Motor neuron (in vitro differentiated cells): ENCODE data around the gene CELF3. TPM values are rescaled to one million over a fixed set of nuclear protein-coding genes. Genes with fewer than 3 reads are reported as not detected.
"Not testable (repeated sequence)": the region's sequence is repeated elsewhere in the genome, so short reads cannot be mapped to it uniquely, and the experiment has no call there.

Experiments
- ATAC-seq, 8 experiments: fragments of 200-7000 bp; cut with Tn5 transposase; replicated peaks in 6 of 8; 2 replicates each; pipeline ENCODE4 v1.8.0; 2021; ENCODE audit warnings: mild to moderate bottlenecking in 8 of 8, moderate library complexity in 8 of 8
- H3K27ac ChIP-seq, 2 donors: fragments of 250-450 bp; sonication (Bioruptor Pico); 2 replicates each; pipeline ENCODE4 v1.9.0; 2021; ENCODE audit warnings: antibody characterized with exemption in 2 of 2, mild to moderate bottlenecking in 2 of 2, moderate library complexity in 1 of 2
- H3K4me1 ChIP-seq, 2 donors: fragments of 250-450 bp; sonication (Bioruptor Pico); replicated peaks in 1 of 2; 2 replicates each; pipeline ENCODE4 v1.6.1; 2021; ENCODE audit warnings: antibody characterized with exemption in 2 of 2, mild to moderate bottlenecking in 2 of 2, moderate library complexity in 1 of 2
- H3K4me3 ChIP-seq, 5 donors: fragments of 250-450 bp; sonication (Bioruptor Pico); 2 replicates each; pipeline ENCODE4 v1.9.0; 2021; ENCODE audit warnings: antibody characterized with exemption in 5 of 5, mild to moderate bottlenecking in 5 of 5, moderate library complexity in 4 of 5
- WGBS, 10 experiments: fragments of 450-650 bp; shearing (Covaris generic); methylation state at CpG; one replicate each; pipeline ENCODE4 v1.0.0; 2022; 5-methylcytosine and 5-hydroxymethylcytosine counted together
- in situ Hi-C, 9 experiments: fragments of 400-800 bp; cut with MboI; loops; one replicate each; pipeline ENCODE4 v1.15.0; 2021; ENCODE audit warnings: low sequenced_read_pairs in 9 of 9, low pct_unique_long_range_greater_than_20kb in 2 of 9; ENCODE audit not compliant: unreplicated experiment in 9 of 9
- total RNA-seq, 8 experiments: library from RNA; unstranded; fragments of 300-600 nt; gene quantifications; 2 replicates each; pipeline versions ENCODE4 v1.2.3 to v1.2.4, GENCODE V29; 2022

Gene CELF3
- total RNA-seq, 8 experiments from 2014 or later, result 0.09 to 108 (median 44.7) TPM

- in situ Hi-C loops, result no loop called here
- WGBS, 10 experiments, result 13 to 100% (median 85%) methylated on average over 1 to 3 of the region's 3 CpGs
- H3K4me3 ChIP-seq, result no peak overlapping the region
- H3K4me1 ChIP-seq, result no peaks in the 10 kb centered on the region
- H3K27ac ChIP-seq, result no peak overlapping the region
- peak in 1 of 8 experiments; percentile 45 for ATAC-seq
Observed at GRCh38 chr1:151680826-151681225, 35.8 kb downstream of the CELF3 start.

- 30 to 100% (median 78%) methylated on average over 1 to 4 of the region's 4 CpGs for WGBS, 10 experiments
- no peak for ATAC-seq
- Histone ChIP-seq H3K27ac (no peak overlapping the region), H3K4me1 (no peaks in the 10 kb centered on the region), H3K4me3 (no peak overlapping the region)
- in situ Hi-C loops, result no loop called here
Observed at GRCh38 chr1:151680391-151680790, 36.2 kb downstream of the CELF3 start.

- no peaks in the 10 kb centered on the region for H3K4me1 ChIP-seq
- ATAC-seq, result no peak
- WGBS, 10 experiments, result 0 to 86% (median 50%) methylated on average over 1 of the region's 1 CpG; no CpG with 5 or more reads in 1 of the 10 experiments
- no peak overlapping the region for H3K27ac ChIP-seq
- no peak overlapping the region for H3K4me3 ChIP-seq
- in situ Hi-C loops, result no loop called here
Observed at GRCh38 chr1:151673407-151673806, 43.2 kb downstream of the CELF3 start.

- in situ Hi-C loops, H3K27ac ChIP-seq, ATAC-seq, H3K4me1 ChIP-seq, H3K4me3 ChIP-seq: not testable (repeated sequence)
- WGBS, 10 experiments, result 89 to 100% (median 100%) methylated on average over 1 to 2 of the region's 2 CpGs; no CpG with 5 or more reads in 1 of the 10 experiments
Observed at GRCh38 chr1:151670036-151670675, 46.4 kb downstream of the CELF3 start.

GRCh38 chr1:151668090-151668489, 48.5 kb downstream of the CELF3 start:
- no peak for ATAC-seq
- Histone ChIP-seq H3K4me1 (no peaks in the 10 kb centered on the region), H3K27ac (no peak overlapping the region), H3K4me3 (no peak overlapping the region)
- in situ Hi-C loops, result no loop called here
- 70 to 100% (median 90%) methylated on average over 1 to 3 of the region's 3 CpGs for WGBS, 10 experiments

GRCh38 chr1:151661751-151662150, 54.9 kb downstream of the CELF3 start:
- H3K4me3 ChIP-seq, result no peak overlapping the region
- in situ Hi-C loops, result no loop called here
- no peak for ATAC-seq
- no peaks in the 10 kb centered on the region for H3K4me1 ChIP-seq
- H3K27ac ChIP-seq, result no peak overlapping the region
- 70 to 98% (median 88%) methylated on average over 2 to 6 of the region's 6 CpGs for WGBS, 10 experiments

GRCh38 chr1:151655371-151655770, 61.2 kb downstream of the CELF3 start:
- H3K27ac ChIP-seq, result no peak overlapping the region
- peak in 1 of 8 experiments; percentile 47 for ATAC-seq
- in situ Hi-C loops, result no loop called here
- H3K4me3 ChIP-seq, result no peak overlapping the region
- 51 to 100% (median 87%) methylated on average over 1 to 3 of the region's 3 CpGs for WGBS, 10 experiments
- H3K4me1 ChIP-seq, result no peaks in the 10 kb centered on the region

- in situ Hi-C loops, result no loop called here
- Histone ChIP-seq H3K4me3 (no peak overlapping the region), H3K4me1 (no peaks in the 10 kb centered on the region), H3K27ac (no peak overlapping the region)
- 88 to 100% (median 100%) methylated on average over 1 of the region's 1 CpG; no CpG with 5 or more reads in 4 of the 10 experiments for WGBS, 10 experiments
- ATAC-seq, result no peak
Observed at GRCh38 chr1:151653397-151653796, 63.2 kb downstream of the CELF3 start.

Other genes with a start within 250 kb of the CELF3 start
- 1 to 10 TPM in 4 of 8 experiments, under 1 TPM in 4; 0.20 to 4.4 (median 1.6) TPM for gene CGN, start 205.4 kb downstream of the CELF3 start, total RNA-seq
- gene TUFT1, start 176.5 kb downstream of the CELF3 start, total RNA-seq, result 10 to 100 TPM in 5 of 8 experiments, 1 to 10 TPM in 2, under 1 TPM in 1; 0.87 to 33.7 (median 24.6) TPM
- gene SNX27, start 104.8 kb downstream of the CELF3 start, total RNA-seq, result 10 to 100 TPM; 13.9 to 38.7 (median 31.0) TPM
- gene RIIAD1, start 4.7 kb upstream of the CELF3 start, total RNA-seq, result 10 to 100 TPM in 2 of 8 experiments, 1 to 10 TPM in 4, not detected in 2; 1.1 to 20.8 (median 9.0) TPM
- gene MRPL9, start 46.7 kb upstream of the CELF3 start, total RNA-seq, result 100 to 1,000 TPM in 1 of 8 experiments, 10 to 100 TPM in 7; 63.2 to 122 (median 72.8) TPM
- gene TDRKH, start 73.7 kb upstream of the CELF3 start, total RNA-seq, result 10 to 100 TPM in 5 of 8 experiments, 1 to 10 TPM in 3; 1.1 to 38.3 (median 17.5) TPM
- under 1 TPM in 6 of 8 experiments, not detected in 2; 0.05 to 0.57 (median 0.22) TPM for gene LINGO4, start 88.6 kb upstream of the CELF3 start, total RNA-seq
- gene RORC, start 115.0 kb upstream of the CELF3 start, total RNA-seq, result 1 to 10 TPM in 1 of 8 experiments, under 1 TPM in 6, not detected in 1; 0.05 to 1.0 (median 0.23) TPM
- gene C2CD4D, start 123.0 kb upstream of the CELF3 start, total RNA-seq, result under 1 TPM in 4 of 8 experiments, not detected in 4; 0.21 to 0.61 (median 0.23) TPM
- 1 to 10 TPM in 1 of 8 experiments, not detected in 7; 1.8 TPM for gene THEM5, start 136.9 kb upstream of the CELF3 start, total RNA-seq
- 10 to 100 TPM; 15.6 to 25.8 (median 21.8) TPM for gene THEM4, start 192.7 kb upstream of the CELF3 start, total RNA-seq